ENCODE results near the gene GLUL.

The GLUL gene

GRCh38 chr1:182391362-182392049 is at the start of gene GLUL:
Gene GLUL, minus strand, starts transcription at chr1:182391790. Its CDS starts 3,053 bp downstream, at chr1:182388737.
- peak; percentile 13 to 63 for DNase-seq (ENCODE audit: low read depth in 2 of 2)

- DNase-seq (ENCODE audit: low read depth in 2 of 2) = no peak
These were observed 46.7 kb upstream of the GLUL start for GRCh38 chr1:182438326-182438725.

- DNase-seq (ENCODE audit: low read depth in 2 of 2) = no peak
These were observed 42.0 kb upstream of the GLUL start for GRCh38 chr1:182433580-182433979.

GRCh38 chr1:182431278-182431677 is 39.7 kb upstream of the GLUL start:
- DNase-seq (ENCODE audit: low read depth in 2 of 2) = no peak

- peak; percentile 3 to 8 for DNase-seq (ENCODE audit: low read depth in 2 of 2)
These were observed 38.9 kb upstream of the GLUL start for GRCh38 chr1:182430263-182431068.

- DNase-seq (ENCODE audit: low read depth in 2 of 2) = no peak
These were observed 36.5 kb upstream of the GLUL start for GRCh38 chr1:182428043-182428442.

GRCh38 chr1:182426442-182427430 is 35.1 kb upstream of the GLUL start:
- DNase-seq (ENCODE audit: low read depth in 2 of 2) = no peak

GRCh38 chr1:182415789-182416188 is 24.2 kb upstream of the GLUL start:
- DNase-seq (ENCODE audit: low read depth in 2 of 2) = no peak

GRCh38 chr1:182413969-182414368 is 22.4 kb upstream of the GLUL start:
- no peak for DNase-seq (ENCODE audit: low read depth in 2 of 2)

GRCh38 chr1:182413486-182413885 is 21.9 kb upstream of the GLUL start:
- no peak for DNase-seq (ENCODE audit: low read depth in 2 of 2)

GRCh38 chr1:182410620-182411273 is 19.2 kb upstream of the GLUL start:
- DNase-seq (ENCODE audit: low read depth in 2 of 2) = no peak

GRCh38 chr1:182410138-182410537 is 18.5 kb upstream of the GLUL start:
- no peak for DNase-seq (ENCODE audit: low read depth in 2 of 2)

- DNase-seq (ENCODE audit: low read depth in 2 of 2) = no peak
These were observed 17.0 kb upstream of the GLUL start for GRCh38 chr1:182408435-182409075.

- DNase-seq (ENCODE audit: low read depth in 2 of 2) = no peak
These were observed 16.1 kb upstream of the GLUL start for GRCh38 chr1:182407724-182408123.

- no peak for DNase-seq (ENCODE audit: low read depth in 2 of 2)
These were observed 14.4 kb upstream of the GLUL start for GRCh38 chr1:182406012-182406411.

- no peak for DNase-seq (ENCODE audit: low read depth in 2 of 2)
These were observed 14.0 kb upstream of the GLUL start for GRCh38 chr1:182405578-182405977.

- DNase-seq (ENCODE audit: low read depth in 2 of 2) = no peak
These were observed 13.2 kb upstream of the GLUL start for GRCh38 chr1:182404781-182405180.

- DNase-seq (ENCODE audit: low read depth in 2 of 2) = no peak
These were observed 9.0 kb upstream of the GLUL start, which contains the start of gene TEDDM1 for GRCh38 chr1:182400567-182400966. Gene TEDDM1, minus strand, starts transcription at chr1:182400667. Its CDS starts 182 bp downstream, at chr1:182400485.

- DNase-seq (ENCODE audit: low read depth in 2 of 2) = no peak
These were observed 6.2 kb upstream of the GLUL start for GRCh38 chr1:182397653-182398393.

- DNase-seq (ENCODE audit: low read depth in 2 of 2) = no peak
These were observed 4.3 kb upstream of the GLUL start for GRCh38 chr1:182395906-182396305.
